ENCODE measurements around the gene CREB1.

CREB1 gene

DNA sequence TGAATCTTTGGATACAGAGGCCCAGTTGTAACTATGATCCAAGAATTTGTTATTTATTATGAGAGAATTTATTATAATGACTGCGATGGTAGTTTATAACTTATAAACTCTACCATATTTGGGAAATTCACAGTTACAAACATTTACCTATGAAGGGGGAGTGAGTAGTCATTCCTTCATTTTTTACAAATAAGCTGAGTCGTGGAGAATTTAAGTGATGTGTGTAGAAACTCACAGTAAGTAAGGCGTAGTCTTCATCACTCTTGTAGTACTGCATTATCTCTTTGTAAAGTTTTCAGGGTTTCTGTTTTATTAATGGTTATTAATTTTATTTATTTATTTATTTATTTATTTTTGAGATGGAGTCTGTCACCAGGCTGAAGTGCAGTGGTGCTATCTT is 13.5 kb downstream of the CREB1 start:
- no peak for DNase-seq

DNA sequence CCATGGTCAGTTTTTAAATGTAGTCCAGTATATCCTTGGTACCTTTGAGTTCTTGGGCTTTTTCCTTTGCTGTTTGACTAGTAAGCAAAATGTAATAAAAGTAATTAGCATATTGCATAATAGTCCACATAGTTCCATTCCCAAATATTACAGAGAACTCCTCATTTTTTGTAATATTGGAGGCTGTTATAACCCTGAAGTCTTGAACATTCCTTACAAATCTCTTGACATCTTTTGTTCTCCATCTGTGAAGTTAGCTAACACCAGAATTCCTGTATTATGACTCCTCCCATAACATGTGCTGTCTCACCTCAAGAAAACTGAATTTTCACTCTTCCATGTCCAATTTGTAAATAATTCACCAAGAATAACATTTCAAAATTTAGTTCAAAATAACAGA is 17.1 kb downstream of the CREB1 start:
- DNase-seq, result no peak

DNA sequence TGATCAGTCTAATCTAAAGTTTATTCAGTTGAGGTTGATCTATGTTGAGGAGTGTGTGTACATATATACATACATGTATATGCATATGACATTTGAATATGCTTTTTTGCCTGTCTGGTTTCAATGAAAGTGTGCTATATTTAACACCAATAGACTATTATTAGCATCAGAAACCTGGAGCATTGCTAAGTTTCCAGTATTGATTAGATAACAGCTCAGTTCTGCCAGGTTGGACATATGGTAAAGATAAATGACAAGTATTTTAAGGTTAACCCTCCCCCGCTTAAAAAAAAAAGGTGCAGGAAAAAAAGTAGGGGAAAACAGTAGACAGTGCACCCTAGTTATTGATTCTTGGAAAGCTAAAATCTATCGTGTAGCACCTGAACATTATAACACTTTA is 19.4 kb downstream of the CREB1 start:
- no peak for DNase-seq

DNA sequence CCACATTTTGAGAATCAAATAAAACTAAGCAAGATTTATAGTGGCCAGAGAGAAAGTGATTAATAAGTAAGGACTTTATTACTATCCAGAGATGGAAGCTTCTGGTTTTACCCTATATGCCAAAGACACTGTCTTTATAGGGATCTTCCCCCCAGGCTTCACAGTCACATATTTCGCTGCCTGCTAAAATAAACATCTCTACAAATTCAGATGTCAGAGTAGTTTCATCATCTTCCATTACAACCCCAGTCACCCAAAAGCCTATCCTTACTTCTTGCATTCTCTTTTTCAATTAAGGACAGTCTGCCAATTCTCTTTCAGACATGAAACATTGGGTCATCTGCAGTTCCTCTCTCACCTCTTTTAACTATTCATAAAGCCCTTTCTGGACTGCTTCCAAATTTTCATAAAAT is 28.3 kb downstream of the CREB1 start:
- no peak for DNase-seq

DNA sequence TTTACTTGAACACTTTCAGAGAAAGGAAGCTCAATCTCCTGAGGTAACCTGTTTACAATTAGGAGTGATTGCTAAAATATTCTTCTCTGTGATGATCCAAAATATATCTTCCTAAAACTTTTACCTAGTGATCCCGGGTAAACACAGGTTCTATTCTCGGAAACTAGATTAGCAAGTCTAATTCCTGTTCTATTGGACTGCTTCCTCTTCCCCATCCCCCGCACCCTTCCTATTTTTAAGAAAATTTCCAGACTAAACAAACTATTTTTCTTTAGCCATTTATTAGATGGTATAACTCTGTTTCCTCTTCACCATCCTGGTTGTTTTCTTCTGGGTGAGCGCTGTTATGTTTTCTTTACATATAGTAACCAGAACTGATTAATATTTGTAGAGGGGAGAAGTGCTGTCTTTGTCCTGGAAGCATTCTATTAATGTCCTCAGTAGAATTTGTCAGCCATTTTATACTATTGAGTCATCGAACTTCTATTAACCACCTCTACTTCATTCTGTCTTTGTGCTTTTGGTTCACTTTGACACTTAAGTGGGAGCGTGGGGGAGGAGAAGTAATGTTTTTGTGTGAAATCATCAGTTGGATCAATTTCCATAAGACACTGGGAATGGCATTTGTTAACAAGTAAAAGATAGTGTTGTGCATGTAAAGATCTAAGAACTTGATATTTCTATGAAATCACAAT is 31.8 kb downstream of the CREB1 start:
- DNase-seq, result no peak

DNA sequence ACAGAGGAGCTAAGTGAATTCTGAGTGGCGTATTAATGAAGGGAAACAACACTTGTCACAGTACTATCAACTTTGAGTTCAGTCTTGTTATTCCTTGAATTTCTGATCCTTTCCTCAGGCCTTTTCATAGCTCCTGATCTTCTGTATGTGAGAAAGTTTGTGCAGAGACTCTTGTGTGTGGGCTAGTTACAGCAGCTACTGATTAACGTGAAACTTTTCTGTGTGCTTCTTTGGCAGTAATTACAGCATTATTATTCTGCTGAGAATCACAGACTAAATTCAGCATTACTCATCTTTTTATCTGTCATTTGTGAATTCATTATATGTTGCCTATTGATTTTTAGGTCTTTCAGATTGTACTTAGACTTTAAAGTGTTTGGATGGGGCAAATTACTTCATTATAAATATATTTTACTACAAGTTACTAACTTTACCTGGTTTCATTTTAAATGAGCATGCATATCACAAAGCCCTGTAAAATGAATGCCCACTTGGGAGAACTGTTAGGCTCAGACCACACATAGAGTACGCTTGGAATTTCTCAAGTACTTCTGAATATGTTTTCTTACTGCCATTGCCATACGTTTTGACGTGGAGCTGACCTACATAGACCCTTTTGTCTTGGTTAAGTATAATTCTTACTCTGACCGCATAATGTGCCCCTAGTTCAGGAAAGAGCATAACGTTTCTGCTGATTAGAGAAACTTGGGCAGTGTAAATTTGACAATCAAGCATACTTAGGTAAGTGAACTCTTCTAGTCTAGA is 36.2 kb downstream of the CREB1 start:
- no peak for DNase-seq

DNA sequence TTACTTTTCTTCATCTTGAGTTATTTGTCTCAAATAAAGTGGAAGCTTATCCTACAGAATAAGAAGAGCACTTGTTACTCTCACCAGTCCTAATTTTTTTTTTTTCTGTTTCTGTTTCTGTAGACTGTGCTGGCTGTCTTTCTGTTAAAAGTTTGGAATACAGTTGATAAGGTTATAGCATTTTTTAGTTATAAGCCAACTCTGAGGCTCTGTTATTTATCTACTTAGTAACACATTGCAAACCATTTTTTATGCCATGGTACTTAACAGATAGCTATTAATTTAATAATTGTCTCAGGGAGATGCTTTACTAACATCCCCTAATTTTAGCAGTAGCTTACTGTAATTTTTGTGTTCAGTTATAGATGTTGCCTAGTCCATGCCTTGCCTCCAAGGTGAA is 37.9 kb downstream of the CREB1 start:
- DNase-seq, result no peak

DNA sequence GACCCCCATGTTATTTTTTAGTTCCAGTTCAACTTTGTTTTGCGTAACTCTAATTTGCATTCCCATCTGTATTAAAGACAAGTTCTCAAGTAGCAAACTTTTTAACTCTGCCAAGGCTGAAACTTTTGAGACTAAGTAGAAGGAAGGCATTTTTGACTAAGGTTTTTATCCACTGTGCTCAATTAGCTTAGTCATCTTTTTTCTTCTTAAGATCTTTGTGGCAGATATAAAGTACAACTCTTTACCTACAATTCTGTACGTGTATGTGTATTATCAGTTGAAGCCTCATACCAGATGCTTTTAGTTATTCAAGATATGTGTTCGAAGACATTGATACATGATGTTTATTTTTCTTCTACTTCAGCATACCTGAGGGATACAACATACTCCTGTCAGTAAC is 41.6 kb downstream of the CREB1 start:
- no peak for DNase-seq

DNA sequence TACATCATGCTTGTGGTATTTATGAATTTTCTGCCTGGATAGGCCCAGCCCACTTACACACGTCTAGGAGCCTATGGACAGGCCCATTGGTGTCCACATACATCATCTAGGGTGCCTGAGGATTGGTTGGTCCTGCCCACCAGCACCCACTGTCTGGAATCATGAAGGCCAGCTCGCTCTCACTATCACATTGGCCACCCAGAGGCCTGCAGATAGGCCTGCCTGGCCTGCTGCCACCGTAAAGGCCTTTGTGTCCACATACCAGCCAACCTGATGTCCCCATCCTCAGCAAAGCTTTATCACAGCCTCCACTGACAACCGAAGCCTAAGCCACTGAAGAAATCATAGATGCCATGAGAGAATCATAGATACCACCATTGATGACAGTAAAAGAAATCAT is 55.2 kb downstream of the CREB1 start:
- no peak for DNase-seq

DNA sequence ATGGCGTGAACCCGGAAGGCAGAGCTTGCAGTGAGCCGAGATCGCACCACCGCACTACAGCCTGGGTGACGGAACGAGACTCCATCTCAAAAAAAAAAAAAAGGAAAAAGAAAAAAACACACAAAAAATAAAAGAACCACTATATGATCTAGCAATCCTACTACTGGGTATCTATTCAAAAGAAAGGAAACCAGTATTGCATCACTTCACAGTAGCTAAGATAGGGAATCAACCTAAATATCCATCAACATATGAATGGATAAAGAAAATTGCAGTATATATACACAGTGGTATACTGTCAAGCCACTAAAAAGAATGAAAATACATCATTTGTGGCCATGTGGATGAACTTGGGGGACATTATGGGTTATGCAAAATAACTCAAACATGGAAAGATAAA is 57.5 kb downstream of the CREB1 start:
- DNase-seq, result no peak

DNA sequence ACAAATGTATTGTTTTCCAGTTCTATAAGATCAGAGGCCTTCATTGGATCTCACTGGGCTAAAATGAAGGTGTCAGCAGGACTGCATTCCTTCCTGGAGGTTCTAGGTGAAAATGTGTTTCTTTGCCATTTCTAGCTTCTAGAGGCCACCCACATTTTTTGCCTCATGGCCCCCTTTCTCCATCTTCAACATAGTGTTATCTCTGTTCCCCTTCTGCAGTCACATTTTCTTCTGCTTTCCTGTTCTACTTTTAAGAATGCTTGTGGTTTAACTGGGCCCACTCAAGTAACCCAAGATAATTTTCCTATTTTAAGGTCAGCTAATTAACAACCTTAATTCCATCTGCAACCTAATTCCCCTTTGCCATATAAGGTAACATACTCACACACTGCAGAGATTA is 59.4 kb downstream of the CREB1 start:
- DNase-seq, result no peak

DNA sequence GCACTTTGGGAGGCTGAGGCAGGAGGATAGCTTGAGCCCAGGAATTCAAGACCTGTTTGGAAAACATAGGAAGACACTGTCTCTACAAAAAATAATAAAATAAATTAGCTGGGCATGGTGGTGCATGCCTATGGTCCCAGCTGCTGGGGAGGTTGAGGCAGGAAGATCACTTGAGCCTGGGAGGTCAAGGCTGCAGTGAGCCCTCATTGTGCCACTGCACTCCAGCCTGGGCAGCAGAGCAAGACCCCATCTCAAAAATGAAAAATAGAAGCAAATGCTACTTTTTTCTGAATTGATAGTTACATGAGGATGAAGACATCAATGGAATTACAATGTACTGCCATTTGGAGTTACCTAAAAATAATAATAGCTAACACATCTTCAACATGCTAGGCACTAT is 63.5 kb downstream of the CREB1 start:
- DNase-seq, result no peak

DNA sequence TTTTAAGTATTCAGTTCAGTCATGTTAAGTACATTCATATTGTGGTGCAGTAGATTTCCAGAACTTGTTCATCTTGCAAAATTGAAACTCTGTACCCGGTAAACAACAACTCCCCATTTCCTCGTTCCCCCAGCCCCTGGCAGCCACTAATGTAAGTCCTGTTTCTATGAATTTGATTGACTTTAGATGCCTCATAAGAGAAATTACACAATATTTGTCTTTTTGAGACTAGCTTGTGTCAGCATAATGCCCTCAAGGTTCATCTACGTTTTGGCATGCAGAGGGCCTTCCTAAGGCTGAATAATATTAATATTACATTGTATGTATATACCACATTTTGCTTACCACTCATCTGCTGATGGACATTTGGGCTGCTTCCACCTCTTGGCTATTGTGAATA is 64.5 kb downstream of the CREB1 start:
- no peak for DNase-seq

DNA sequence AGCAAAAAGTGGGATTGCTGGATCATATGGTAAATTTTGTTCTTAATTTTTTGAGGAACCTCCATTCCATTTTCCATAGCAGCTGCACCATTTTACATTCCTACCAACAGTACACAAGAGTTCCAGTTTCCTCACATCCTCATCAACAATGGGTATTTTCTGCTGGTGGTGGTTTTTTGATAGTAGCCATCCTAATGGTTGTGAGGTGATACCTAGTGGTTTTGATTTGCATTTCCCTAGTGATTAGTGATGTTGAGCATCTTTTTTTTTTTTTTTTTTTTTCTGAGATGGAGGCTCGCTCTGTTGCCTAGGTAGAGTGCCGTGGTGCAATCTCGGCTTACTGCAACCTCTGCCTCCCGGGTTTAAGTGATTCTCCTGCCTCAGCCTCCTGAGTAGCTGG is 65.0 kb downstream of the CREB1 start:
- no peak for DNase-seq

DNA sequence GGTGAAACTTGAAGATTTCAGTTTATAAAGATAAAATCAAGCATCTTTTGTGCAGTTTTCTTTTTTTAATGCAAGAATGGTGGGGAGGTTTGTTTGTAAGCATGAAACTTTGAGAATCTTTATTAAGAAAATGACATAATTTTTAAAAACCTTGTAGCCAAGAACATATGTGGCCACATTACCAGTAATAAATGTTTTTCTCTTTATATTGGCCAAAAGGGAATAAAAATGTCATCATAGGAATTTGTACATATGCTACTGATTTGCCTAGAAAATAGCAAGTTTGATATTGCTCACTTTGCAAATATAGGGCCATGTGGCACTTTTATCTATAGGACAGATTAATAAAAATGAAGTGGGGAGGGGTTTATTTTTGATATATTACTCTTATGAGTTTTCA is 69.9 kb downstream of the CREB1 start:
- no peak for DNase-seq

DNA sequence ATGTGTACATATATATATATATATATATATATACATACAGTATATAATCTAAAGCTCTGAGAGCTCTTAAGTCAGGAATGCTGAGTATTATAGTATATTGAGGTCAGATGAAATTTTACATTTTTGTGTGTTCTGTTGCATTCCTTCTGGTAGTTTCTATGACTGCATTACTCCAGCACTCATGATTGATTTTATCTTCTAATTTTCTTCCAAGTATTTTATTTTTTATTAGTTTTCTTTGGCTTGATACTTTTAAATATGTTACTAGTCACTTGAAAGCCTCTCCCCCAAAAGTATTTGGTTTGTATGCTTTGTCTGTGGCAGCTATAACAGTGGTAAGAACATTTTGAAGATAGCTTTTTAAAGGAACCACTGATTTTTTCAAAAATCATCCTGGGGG is 70.5 kb downstream of the CREB1 start:
- DNase-seq, result no peak

DNA sequence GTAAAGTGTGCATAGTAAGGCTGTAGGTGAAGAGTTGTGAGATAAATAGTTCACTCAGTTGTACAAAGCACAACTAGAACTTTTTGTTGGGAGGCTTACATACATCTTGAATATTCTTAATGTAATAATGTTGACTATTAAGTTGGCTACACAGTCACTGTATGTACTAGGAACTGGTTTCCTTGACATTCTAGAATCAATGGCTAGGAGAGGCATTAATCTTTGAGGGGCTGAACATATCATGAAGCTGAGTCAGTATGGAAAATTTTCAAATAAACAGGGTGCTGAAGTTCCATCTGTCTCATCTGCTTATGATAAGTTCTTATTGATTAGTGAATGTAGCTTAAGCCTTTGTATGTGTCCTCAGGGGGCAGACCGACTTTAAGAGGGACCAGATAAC is 72.0 kb downstream of the CREB1 start:
- DNase-seq, result no peak

DNA sequence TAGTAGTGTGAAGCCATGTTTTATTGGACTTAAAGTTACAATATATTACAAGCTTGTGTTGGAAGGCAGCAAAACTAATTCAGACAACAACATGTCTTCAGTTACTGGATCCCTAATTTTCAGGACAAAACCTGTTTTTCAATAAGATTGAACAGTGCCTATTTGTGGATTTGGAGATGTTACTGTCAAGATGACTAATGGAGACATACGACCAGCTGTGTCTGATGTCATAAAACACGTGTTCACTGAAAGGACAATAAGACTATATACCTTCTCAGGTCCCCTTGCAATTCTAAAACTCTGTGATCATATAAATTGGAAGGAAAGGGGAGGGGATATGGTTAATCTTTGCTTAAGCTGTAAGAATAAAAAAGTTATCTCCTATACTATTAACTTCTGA is 73.7 kb downstream of the CREB1 start:
- DNase-seq, result no peak

DNA sequence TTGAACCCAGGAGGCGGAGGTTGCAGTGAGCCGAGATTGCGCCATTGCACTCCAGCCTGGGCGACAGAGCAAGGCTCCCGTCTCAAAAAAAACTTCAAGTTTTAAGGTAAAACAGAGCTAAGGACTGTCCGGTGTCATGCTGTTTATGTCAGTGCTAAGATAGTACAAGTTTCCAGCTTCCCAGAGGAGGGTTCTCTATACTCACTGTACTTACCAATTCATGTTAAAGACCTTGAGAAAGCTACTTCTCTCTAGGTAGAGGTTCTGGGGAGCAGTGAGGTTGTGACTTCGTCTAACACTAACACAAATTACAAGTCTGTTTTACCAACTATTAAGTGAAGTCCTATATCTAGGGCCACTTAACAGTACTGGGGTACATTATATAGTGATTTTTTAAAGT is 76.6 kb downstream of the CREB1 start:
- DNase-seq, result no peak

DNA sequence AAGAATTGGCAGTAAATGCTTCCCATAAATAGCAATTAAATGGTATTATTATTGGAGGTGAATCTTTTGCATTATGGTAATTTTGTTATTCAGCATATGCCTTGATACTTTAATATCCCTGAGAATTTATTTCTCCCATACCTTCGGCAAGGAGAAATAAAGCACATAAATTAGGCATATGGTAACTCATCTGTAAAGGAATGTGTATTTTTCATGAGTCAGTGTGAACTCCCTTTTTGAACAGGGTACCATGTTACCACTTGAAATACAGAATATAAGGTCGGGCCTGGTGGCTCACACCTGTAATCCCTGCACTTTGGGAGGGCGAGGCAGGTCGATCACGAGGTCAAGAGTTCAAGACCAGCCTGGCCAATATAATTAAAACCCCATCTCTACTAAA is 77.1 kb downstream of the CREB1 start:
- DNase-seq, result no peak

DNA sequence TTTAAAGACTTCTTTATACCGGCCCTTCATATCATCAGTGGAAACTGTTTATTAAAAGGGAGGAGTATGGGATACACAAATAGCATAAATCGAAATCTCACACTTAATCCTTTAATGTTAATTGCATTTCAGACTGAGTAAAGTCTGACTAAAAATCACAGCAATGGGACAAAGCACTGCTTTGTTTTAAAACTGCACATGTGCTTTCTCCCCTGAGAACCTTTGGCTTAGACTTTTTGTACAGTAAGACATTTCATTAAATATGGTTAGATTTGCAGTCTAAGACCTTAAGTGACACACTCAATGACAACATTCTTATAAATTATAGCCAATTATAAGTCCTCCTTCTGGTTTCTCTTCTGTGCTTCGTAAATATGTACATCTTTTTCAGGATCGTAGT is 83.0 kb downstream of the CREB1 start:
- DNase-seq, result no peak

DNA sequence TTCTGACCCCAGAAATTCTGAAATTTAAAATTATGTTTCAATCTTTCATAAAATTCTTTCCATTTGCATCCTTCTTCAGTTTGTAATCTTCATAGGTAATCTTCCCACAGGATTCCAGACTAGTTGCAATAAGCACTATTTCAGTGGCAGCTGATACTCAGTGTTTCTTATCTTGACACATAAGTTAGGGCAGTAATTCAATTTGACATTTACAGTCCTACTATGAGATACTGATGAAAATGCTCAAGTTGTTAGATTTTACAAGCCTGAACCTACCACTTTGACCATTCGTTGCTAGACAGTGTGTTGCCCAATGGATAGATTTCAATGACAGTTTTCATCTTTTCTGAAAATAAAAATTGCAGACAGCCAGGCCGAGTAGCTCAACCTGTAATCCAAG is 85.1 kb downstream of the CREB1 start:
- DNase-seq, result no peak

DNA sequence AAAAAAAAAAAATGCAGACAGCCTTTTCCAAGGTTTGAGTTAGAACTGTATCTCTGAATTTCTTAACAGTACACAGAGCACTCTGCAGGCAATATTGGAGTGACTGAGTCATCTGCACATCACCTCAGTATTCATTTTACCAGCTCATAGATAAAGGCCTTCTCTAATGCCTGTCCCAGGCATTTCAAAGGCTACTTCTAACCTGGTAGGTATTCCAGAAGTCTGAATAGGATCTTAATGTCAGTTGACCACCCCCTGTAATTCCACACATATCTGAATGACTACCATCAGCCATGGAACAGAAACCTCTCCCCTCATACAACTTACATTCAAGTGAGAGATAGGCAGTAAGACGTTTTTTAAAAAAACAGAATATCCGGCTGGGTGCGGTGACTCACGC is 86.4 kb downstream of the CREB1 start:
- no peak for DNase-seq

DNA sequence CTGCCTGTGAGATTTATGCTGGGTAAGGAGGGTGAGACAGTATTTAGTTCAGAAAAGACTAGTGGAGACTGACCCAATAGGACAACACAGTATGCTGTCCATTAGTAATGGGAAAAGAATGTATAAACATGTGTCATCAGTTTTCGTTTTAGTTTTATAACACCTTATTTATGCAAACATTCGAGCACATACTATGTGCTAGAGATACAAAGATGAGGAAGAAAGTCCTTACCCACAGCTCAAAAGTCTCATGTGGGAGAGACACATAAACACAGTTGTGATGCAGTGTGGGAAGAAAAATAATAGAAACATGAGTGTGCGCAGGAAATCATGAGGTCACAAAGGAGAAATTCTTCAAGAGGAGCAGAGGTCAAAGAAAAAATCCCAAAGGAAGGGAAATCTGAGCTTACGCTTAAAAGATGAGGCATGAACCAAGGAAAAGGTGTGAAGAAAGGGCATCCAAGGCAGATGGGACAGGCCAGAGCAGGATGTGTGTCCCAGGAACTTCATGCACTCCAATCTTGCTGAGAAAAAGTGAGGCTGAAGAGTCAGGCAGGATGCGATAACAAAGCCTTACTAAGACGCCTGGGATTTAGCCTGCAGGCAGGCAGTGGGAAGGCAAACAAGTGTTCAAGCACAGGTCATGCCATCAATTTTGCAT is 87.4 kb downstream of the CREB1 start:
- no peak for DNase-seq
